Nephron (organoid): ENCODE data around the gene CHAT.

Experiments used
- H3K27ac Mint-ChIP-seq, 3 experiments: 2 replicates each; pipeline ENCODE4 v1.8.0; 2020; ENCODE audit warnings: mixed read lengths in 3 of 3, mild to moderate bottlenecking in 2 of 3, moderate library complexity in 1 of 3
- H3K27me3 Mint-ChIP-seq: 2 replicates; pipeline ENCODE4 v1.8.0; 2021; ENCODE audit warnings: low read depth, mild to moderate bottlenecking, moderate library complexity, mixed read lengths
- H3K36me3 Mint-ChIP-seq: 2 replicates; pipeline ENCODE4 v1.8.0; 2020; ENCODE audit warnings: low read depth, mixed read lengths
- H3K4me1 Mint-ChIP-seq: 2 replicates; pipeline ENCODE4 v1.8.0; 2020; ENCODE audit warnings: mixed read lengths
- H3K4me3 Mint-ChIP-seq, 3 experiments: 2 replicates each; pipeline ENCODE4 v1.8.0; 2020; ENCODE audit warnings: mild to moderate bottlenecking in 3 of 3, mixed read lengths in 3 of 3, moderate library complexity in 2 of 3
- H3K9me3 Mint-ChIP-seq: 2 replicates; pipeline ENCODE4 v1.8.0; 2020; ENCODE audit warnings: mixed read lengths
- CTCF ChIP-seq, 3 experiments: fragments of 200-600 bp; sonication (generic); IDR thresholded peaks; one replicate each; pipeline ENCODE4 v1.5.0; 2021; ENCODE audit warnings: antibody characterized with exemption in 3 of 3; ENCODE audit not compliant: unreplicated experiment in 3 of 3

CHAT gene

GRCh38 chr10:49615721-49616120, 1.9 kb downstream of the CHAT start:
- peaks cover 100% of the 10 kb centered on the region for H3K27me3 Mint-ChIP-seq
- H3K9me3 Mint-ChIP-seq = peaks cover 3% of the 10 kb centered on the region
- H3K27ac Mint-ChIP-seq = no peak overlapping the region
- H3K4me1 Mint-ChIP-seq = peaks cover 19% of the 10 kb centered on the region
- H3K4me3 Mint-ChIP-seq = no peak overlapping the region
- H3K36me3 Mint-ChIP-seq = no peaks in the 10 kb centered on the region
- TF ChIP-seq CTCF (IDR thresholded peaks at IDR 0.05; ENCODE audit: unreplicated experiment in 3 of 3) = no peak

- no peak overlapping the region for H3K4me3 Mint-ChIP-seq
- H3K27ac Mint-ChIP-seq = no peak overlapping the region
- peaks cover 3% of the 10 kb centered on the region for H3K9me3 Mint-ChIP-seq
- no peaks in the 10 kb centered on the region for H3K36me3 Mint-ChIP-seq
- H3K27me3 Mint-ChIP-seq = peaks cover 100% of the 10 kb centered on the region
- no peak for TF ChIP-seq CTCF (IDR thresholded peaks at IDR 0.05; ENCODE audit: unreplicated experiment in 3 of 3)
- H3K4me1 Mint-ChIP-seq = peaks cover 19% of the 10 kb centered on the region
These were observed 2.7 kb downstream of the CHAT start for GRCh38 chr10:49616421-49617101.

GRCh38 chr10:49617121-49618020, 3.5 kb downstream of the CHAT start:
- no peaks in the 10 kb centered on the region for H3K36me3 Mint-ChIP-seq
- H3K27me3 Mint-ChIP-seq = peaks cover 99% of the 10 kb centered on the region
- H3K9me3 Mint-ChIP-seq = no peaks in the 10 kb centered on the region
- H3K4me3 Mint-ChIP-seq = no peak overlapping the region
- no peak overlapping the region for H3K27ac Mint-ChIP-seq
- H3K4me1 Mint-ChIP-seq = peaks cover 11% of the 10 kb centered on the region
- no peak for TF ChIP-seq CTCF (IDR thresholded peaks at IDR 0.05; ENCODE audit: unreplicated experiment in 3 of 3)

GRCh38 chr10:49618821-49619220, 5.0 kb downstream of the CHAT start:
- Mint-ChIP-seq H3K9me3 (no peaks in the 10 kb centered on the region), H3K4me3 (no peak overlapping the region), H3K27me3 (peaks cover 97% of the 10 kb centered on the region), H3K4me1 (no peaks in the 10 kb centered on the region), H3K36me3 (no peaks in the 10 kb centered on the region), H3K27ac (no peak overlapping the region)
- TF ChIP-seq CTCF (IDR thresholded peaks at IDR 0.05; ENCODE audit: unreplicated experiment in 3 of 3) = no peak

- H3K36me3 Mint-ChIP-seq = no peaks in the 10 kb centered on the region
- no peak overlapping the region for H3K27ac Mint-ChIP-seq
- H3K9me3 Mint-ChIP-seq = no peaks in the 10 kb centered on the region
- H3K27me3 Mint-ChIP-seq = peaks cover 91% of the 10 kb centered on the region
- no peak for TF ChIP-seq CTCF (IDR thresholded peaks at IDR 0.05; ENCODE audit: unreplicated experiment in 3 of 3)
- no peaks in the 10 kb centered on the region for H3K4me1 Mint-ChIP-seq
- H3K4me3 Mint-ChIP-seq = no peak overlapping the region
These were observed 5.8 kb downstream of the CHAT start for GRCh38 chr10:49619613-49620012.
